PFSK-1 (cell line): ENCODE measurements around the gene SARDH.

Experiments used
- POLR2AphosphoS5 ChIP-seq: IDR thresholded peaks from 2 replicates; pipeline ENCODE4 v1.6.1; 2012; ENCODE audit warnings: low read depth, mild to moderate bottlenecking, control low read depth, low read length, moderate library complexity
- REST ChIP-seq, 2 experiments: IDR thresholded peaks; 2 replicates each; pipeline versions ENCODE4 v1.6.1 to v1.8.0; 2011 to 2012; ENCODE audit warnings: low read depth in 2 of 2, low read length in 2 of 2, control low read depth in 1 of 2, inconsistent platforms in 1 of 2, mild to moderate bottlenecking in 1 of 2, moderate library complexity in 1 of 2; ENCODE audit not compliant: insufficient read depth in 1 of 2
- TAF1 ChIP-seq: IDR thresholded peaks from 2 replicates; pipeline ENCODE4 v1.6.1; 2012; ENCODE audit warnings: low read length, control low read depth, borderline replicate concordance; ENCODE audit not compliant: insufficient read depth

- no peak for TF ChIP-seq POLR2AphosphoS5
- TF ChIP-seq TAF1: no peak
- no peak for TF ChIP-seq REST (IDR thresholded peaks at IDR 0.05; ENCODE audit: insufficient read depth in 1 of 2, low read depth in 2 of 2, low read length in 2 of 2)
Measured at GRCh38 chr9:133709691-133710571, 28.2 kb downstream of the SARDH start.
